ENCODE measurements around the gene RNF217.
"Not testable (repeated sequence)": the region's sequence is repeated elsewhere in the genome, so short reads cannot be mapped to it uniquely, and the experiment has no call there.

The RNF217 gene

GRCh38 chr6:125123051-125123450 is 160.8 kb downstream of the RNF217 start:
- no peak for TF ChIP-seq BACH2 (CRISPR knock-in tag; IDR thresholded peaks at IDR 0.05; ENCODE audit: borderline replicate concordance)
- no peak for TF ChIP-seq PATZ1 (CRISPR knock-in tag; IDR thresholded peaks at IDR 0.05; ENCODE audit: borderline replicate concordance)
- TF ChIP-seq ZNF70 (CRISPR knock-in tag; IDR thresholded peaks at IDR 0.05): no peak
- no peak for TF ChIP-seq TOX (CRISPR knock-in tag; IDR thresholded peaks at IDR 0.05; ENCODE audit: borderline replicate concordance)
- no peak for TF ChIP-seq CSDC2 (CRISPR knock-in tag; IDR thresholded peaks at IDR 0.05)
- TF ChIP-seq GLIS3 (CRISPR knock-in tag; IDR thresholded peaks at IDR 0.05): no peak
- no peak for ATAC-seq

- TF ChIP-seq PATZ1 (CRISPR knock-in tag; IDR thresholded peaks at IDR 0.05; ENCODE audit: borderline replicate concordance) (no peak), CSRNP3 (CRISPR knock-in tag; IDR thresholded peaks at IDR 0.05) (no peak), ZNF70 (CRISPR knock-in tag; IDR thresholded peaks at IDR 0.05) (no peak), ZNF565 (CRISPR knock-in tag; conservative IDR thresholded peaks at IDR 0.05; ENCODE audit: low read depth) (no peak), CSDC2 (CRISPR knock-in tag; IDR thresholded peaks at IDR 0.05) (no peak), POU6F1 (CRISPR knock-in tag; IDR thresholded peaks at IDR 0.05; ENCODE audit: borderline replicate concordance, low read depth) (no peak), ZNF8 (CRISPR knock-in tag; IDR thresholded peaks at IDR 0.05) (no peak), RARB (CRISPR knock-in tag; IDR thresholded peaks at IDR 0.05) (no peak), PPARA (CRISPR knock-in tag; IDR thresholded peaks at IDR 0.05; ENCODE audit: borderline replicate concordance) (no peak), ISL1 (CRISPR knock-in tag; IDR thresholded peaks at IDR 0.05) (no peak), ZC3H10 (CRISPR knock-in tag; IDR thresholded peaks at IDR 0.05) (no peak), ESRRG (CRISPR knock-in tag; IDR thresholded peaks at IDR 0.05) (no peak), ZFP30 (CRISPR knock-in tag; IDR thresholded peaks at IDR 0.05) (no peak), GLIS3 (CRISPR knock-in tag; IDR thresholded peaks at IDR 0.05) (no peak), BACH2 (CRISPR knock-in tag; IDR thresholded peaks at IDR 0.05; ENCODE audit: borderline replicate concordance) (no peak)
- ATAC-seq: no peak
Measured at GRCh38 chr6:125123468-125124048, 161.3 kb downstream of the RNF217 start.

- no peak; the same call in 2 of the 3 replicates for ATAC-seq
- no peak for TF ChIP-seq ZNF70 (CRISPR knock-in tag; IDR thresholded peaks at IDR 0.05)
- TF ChIP-seq TOX (CRISPR knock-in tag; IDR thresholded peaks at IDR 0.05; ENCODE audit: borderline replicate concordance): no peak
- TF ChIP-seq TCF4 (CRISPR knock-in tag; IDR thresholded peaks at IDR 0.05; ENCODE audit: borderline replicate concordance): no peak
- TF ChIP-seq SNAI2 (CRISPR knock-in tag; IDR thresholded peaks at IDR 0.05): no peak
- TF ChIP-seq ARNTL (CRISPR knock-in tag; IDR thresholded peaks at IDR 0.05; ENCODE audit: borderline replicate concordance, low read depth): no peak
- TF ChIP-seq RARB (CRISPR knock-in tag; IDR thresholded peaks at IDR 0.05): no peak
- TF ChIP-seq ISL1 (CRISPR knock-in tag; IDR thresholded peaks at IDR 0.05): no peak
Measured at GRCh38 chr6:125124049-125124669, 161.9 kb downstream of the RNF217 start.

GRCh38 chr6:125125856-125126255 is 163.6 kb downstream of the RNF217 start:
- ATAC-seq: not testable (repeated sequence)

- ATAC-seq: no peak
- TF ChIP-seq ISL1 (CRISPR knock-in tag; IDR thresholded peaks at IDR 0.05): no peak
- TF ChIP-seq ZNF70 (CRISPR knock-in tag; IDR thresholded peaks at IDR 0.05): no peak
- no peak for TF ChIP-seq GLIS3 (CRISPR knock-in tag; IDR thresholded peaks at IDR 0.05)
- TF ChIP-seq CSRNP3 (CRISPR knock-in tag; IDR thresholded peaks at IDR 0.05): no peak
- no peak for TF ChIP-seq TSHZ2 (CRISPR knock-in tag; IDR thresholded peaks at IDR 0.05)
- TF ChIP-seq PPARA (CRISPR knock-in tag; IDR thresholded peaks at IDR 0.05; ENCODE audit: borderline replicate concordance): no peak
- no peak for TF ChIP-seq SNAI2 (CRISPR knock-in tag; IDR thresholded peaks at IDR 0.05)
- no peak for TF ChIP-seq ZFP3 (CRISPR knock-in tag; IDR thresholded peaks at IDR 0.05)
- no peak for TF ChIP-seq ZNF565 (CRISPR knock-in tag; conservative IDR thresholded peaks at IDR 0.05; ENCODE audit: low read depth)
- TF ChIP-seq OSR1 (CRISPR knock-in tag; IDR thresholded peaks at IDR 0.05): no peak
- no peak for TF ChIP-seq TCF4 (CRISPR knock-in tag; IDR thresholded peaks at IDR 0.05; ENCODE audit: borderline replicate concordance)
- TF ChIP-seq ZC3H10 (CRISPR knock-in tag; IDR thresholded peaks at IDR 0.05): no peak
Measured at GRCh38 chr6:125129354-125129753, 167.1 kb downstream of the RNF217 start.

Data from SK-N-SH treated with all-trans-retinoic acid at 6 μM for 48 hours (cell line).